ENCODE measurements around the gene ZFAND2A.

DNA sequence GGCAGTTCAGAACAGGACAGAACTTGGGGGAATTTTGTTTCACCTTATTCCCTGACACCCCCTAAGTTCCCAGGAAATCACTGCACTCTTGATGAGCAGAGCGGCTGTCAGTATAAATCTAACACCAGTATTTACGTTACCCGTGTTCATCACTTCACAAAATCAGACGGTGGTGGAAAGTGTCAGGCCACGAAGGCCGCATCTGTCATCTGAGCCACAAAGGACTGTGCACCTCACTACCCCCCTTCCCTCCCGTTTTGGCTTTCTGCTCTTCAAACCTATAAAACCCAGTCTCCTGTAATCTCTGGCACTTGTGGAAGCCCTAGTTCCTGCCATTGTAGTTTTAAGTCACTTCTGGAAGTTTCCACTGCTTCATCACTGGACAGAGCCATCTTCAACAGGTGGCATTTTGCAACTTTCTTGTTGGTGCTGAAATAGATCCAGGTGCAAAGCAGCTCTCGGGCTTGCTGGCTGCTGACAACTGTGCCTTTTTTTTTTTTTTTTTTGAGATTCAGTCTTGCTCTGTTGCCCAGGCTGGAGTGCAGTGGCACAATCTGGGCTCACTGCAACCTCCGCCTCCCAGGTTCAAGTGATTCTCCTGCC, 9.5 kb downstream of the ZFAND2A start:
- TF ChIP-seq EZH2 (IDR thresholded peaks at IDR 0.05; ENCODE audit: low read length, unreplicated experiment) (no peak), EZH2phosphoT487 (IDR thresholded peaks at IDR 0.05; ENCODE audit: borderline replicate concordance, low read length) (no peak)
- TF ChIP-seq, protein P1, sequence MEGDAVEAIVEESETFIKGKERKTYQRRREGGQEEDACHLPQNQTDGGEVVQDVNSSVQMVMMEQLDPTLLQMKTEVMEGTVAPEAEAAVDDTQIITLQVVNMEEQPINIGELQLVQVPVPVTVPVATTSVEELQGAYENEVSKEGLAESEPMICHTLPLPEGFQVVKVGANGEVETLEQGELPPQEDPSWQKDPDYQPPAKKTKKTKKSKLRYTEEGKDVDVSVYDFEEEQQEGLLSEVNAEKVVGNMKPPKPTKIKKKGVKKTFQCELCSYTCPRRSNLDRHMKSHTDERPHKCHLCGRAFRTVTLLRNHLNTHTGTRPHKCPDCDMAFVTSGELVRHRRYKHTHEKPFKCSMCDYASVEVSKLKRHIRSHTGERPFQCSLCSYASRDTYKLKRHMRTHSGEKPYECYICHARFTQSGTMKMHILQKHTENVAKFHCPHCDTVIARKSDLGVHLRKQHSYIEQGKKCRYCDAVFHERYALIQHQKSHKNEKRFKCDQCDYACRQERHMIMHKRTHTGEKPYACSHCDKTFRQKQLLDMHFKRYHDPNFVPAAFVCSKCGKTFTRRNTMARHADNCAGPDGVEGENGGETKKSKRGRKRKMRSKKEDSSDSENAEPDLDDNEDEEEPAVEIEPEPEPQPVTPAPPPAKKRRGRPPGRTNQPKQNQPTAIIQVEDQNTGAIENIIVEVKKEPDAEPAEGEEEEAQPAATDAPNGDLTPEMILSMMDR (conservative IDR thresholded peaks at IDR 0.05; ENCODE audit: low read depth, low read length) = no peak
